Measurements from ENCODE around the gene TBCC.

DNA sequence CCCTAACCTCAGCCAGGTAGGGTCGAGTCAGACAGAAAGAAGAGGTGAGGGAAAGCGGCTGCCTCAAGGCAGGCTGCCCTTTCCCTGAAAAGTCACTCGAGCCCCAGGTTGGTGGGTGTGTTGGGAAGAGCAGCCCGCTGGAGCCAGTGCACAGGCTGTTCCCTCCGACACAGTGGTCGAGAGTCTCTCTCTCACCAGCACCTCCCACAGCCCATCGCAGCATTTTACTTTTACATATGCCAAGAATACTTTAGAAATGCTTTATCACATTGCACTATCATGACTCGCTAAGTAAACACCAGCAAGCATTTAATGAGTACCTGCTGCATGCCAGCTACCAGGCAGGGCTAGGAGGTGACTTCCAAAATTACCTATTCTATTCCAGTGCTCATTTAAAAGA lies 25.2 kb downstream of the TBCC start:
- TF ChIP-seq, protein P1, sequence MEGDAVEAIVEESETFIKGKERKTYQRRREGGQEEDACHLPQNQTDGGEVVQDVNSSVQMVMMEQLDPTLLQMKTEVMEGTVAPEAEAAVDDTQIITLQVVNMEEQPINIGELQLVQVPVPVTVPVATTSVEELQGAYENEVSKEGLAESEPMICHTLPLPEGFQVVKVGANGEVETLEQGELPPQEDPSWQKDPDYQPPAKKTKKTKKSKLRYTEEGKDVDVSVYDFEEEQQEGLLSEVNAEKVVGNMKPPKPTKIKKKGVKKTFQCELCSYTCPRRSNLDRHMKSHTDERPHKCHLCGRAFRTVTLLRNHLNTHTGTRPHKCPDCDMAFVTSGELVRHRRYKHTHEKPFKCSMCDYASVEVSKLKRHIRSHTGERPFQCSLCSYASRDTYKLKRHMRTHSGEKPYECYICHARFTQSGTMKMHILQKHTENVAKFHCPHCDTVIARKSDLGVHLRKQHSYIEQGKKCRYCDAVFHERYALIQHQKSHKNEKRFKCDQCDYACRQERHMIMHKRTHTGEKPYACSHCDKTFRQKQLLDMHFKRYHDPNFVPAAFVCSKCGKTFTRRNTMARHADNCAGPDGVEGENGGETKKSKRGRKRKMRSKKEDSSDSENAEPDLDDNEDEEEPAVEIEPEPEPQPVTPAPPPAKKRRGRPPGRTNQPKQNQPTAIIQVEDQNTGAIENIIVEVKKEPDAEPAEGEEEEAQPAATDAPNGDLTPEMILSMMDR (IDR thresholded peaks at IDR 0.05; ENCODE audit: low read depth, low read length, missing input control): no peak
- TF ChIP-seq SP1 (IDR thresholded peaks at IDR 0.05): no peak
- TF ChIP-seq FOXA1 (IDR thresholded peaks at IDR 0.05): no peak
- no peak for TF ChIP-seq TAF1 (conservative IDR thresholded peaks at IDR 0.05)
- TF ChIP-seq, protein P2, sequence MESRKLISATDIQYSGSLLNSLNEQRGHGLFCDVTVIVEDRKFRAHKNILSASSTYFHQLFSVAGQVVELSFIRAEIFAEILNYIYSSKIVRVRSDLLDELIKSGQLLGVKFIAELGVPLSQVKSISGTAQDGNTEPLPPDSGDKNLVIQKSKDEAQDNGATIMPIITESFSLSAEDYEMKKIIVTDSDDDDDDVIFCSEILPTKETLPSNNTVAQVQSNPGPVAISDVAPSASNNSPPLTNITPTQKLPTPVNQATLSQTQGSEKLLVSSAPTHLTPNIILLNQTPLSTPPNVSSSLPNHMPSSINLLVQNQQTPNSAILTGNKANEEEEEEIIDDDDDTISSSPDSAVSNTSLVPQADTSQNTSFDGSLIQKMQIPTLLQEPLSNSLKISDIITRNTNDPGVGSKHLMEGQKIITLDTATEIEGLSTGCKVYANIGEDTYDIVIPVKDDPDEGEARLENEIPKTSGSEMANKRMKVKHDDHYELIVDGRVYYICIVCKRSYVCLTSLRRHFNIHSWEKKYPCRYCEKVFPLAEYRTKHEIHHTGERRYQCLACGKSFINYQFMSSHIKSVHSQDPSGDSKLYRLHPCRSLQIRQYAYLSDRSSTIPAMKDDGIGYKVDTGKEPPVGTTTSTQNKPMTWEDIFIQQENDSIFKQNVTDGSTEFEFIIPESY (IDR thresholded peaks at IDR 0.05): no peak
- TF ChIP-seq RAD21 (IDR thresholded peaks at IDR 0.05): no peak
- TF ChIP-seq, protein P3, sequence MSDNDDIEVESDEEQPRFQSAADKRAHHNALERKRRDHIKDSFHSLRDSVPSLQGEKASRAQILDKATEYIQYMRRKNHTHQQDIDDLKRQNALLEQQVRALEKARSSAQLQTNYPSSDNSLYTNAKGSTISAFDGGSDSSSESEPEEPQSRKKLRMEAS (IDR thresholded peaks at IDR 0.05): no peak
- TF ChIP-seq NR2F2 (IDR thresholded peaks at IDR 0.05): no peak
- no peak for TF ChIP-seq YY1 (IDR thresholded peaks at IDR 0.05)
